GM19463 (cell line): ENCODE data around the gene PLEKHA6.
"Not testable (repeated sequence)": the region's sequence is repeated elsewhere in the genome, so short reads cannot be mapped to it uniquely, and the experiment has no call there.

ENCODE experiments used
- ATAC-seq: cut with Tn5 transposase; IDR thresholded peaks from one replicate; pipeline ENCODE4 v1.9.1; 2021; ENCODE audit warnings: mild to moderate bottlenecking, moderate library complexity; ENCODE audit not compliant: unreplicated experiment

Gene PLEKHA6

DNA sequence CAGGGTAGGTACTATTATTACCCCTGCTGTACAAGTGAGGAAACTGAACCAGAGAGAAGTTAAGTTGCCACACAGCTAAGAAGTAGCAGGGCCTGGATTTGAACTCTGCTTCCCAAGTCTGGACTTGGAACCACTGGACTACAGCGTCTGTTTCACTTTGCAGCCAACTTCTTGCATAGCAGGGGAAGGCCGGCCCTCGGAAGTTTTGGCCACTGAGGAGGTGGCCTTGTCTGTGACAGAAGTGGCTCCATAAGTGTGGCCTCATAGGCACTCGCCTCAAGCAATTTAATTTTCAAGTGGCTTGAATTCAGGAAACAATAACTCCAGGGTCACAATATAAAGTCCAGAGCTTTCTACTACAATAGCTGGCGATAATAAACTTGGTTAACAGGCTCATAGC lies 41.4 kb downstream of the PLEKHA6 start:
- ATAC-seq, result no peak

DNA sequence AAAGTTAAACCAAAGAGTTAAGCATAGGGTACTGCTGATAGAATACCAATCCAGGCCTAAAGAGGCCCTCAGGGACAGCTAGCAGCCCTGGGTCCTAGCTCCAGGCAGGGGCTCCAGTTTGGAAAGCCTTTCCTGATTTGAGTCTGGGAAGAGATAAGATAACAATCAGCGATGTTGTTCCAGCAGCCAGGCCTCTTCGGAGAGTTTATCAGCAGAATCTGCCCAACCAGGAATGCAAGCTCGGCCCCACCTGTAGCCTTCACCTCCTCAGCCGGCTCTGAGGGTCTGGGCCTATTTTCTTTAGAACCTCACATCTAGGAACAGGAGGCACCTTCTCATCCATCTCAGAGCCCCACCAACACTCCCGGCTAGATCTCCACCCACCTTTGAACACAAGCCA lies 42.6 kb downstream of the PLEKHA6 start:
- ATAC-seq, result no peak

DNA sequence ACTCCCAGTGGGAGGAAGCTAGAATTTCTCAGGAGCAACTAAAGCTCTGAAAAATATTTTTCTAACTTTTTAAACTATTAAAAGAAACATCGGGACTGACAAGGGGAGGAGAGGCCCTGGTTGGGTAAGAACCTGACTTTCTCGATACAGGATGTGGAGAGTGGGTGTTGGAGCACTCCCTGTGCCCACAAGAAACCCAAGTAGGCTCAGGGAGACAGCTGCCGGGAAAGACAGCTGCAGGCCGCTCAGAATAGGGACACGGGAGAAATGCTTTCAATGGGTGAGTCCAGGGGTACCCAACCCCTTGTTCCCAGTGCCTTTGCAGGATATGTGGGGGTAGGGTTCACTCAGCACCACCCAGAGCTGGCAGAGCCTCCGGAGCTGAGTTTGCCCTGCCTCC lies 43.6 kb downstream of the PLEKHA6 start:
- no peak for ATAC-seq

DNA sequence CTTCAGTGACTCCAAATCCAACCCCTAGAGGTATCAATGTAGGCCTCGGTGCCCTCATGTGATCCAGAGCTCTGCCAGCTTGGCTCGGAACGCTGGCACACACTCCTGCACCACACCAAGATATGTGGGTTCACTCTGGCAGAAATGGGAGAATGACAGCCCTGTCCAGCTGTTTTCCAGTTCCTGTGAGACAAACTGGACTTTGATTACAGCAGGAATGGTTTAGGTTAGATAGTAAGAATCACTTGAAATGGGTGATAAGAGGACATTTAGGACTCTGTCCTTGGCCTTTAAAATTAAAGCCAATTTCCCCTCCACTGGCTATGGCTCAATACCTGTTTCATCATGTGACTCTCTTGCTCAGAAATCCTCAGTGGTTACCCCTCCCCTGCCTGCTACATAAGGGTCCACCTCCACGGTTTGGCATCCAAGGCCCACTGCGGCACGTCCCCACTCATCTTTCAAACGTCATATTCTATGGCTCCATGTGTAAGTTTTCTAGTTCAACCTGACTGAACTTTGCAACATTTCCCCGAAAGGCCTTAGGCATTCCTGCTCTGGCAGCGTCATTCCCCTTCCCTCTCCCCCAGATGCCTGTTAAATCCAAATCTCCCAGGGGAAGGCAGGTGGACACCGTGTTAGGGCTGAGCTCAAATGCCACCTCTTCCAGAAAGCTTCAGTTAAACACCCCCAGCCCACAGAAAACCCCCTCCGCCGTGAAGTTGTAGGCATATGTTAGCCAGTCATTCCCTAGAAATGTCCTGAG lies 44.7 kb downstream of the PLEKHA6 start:
- ATAC-seq, result no peak

DNA sequence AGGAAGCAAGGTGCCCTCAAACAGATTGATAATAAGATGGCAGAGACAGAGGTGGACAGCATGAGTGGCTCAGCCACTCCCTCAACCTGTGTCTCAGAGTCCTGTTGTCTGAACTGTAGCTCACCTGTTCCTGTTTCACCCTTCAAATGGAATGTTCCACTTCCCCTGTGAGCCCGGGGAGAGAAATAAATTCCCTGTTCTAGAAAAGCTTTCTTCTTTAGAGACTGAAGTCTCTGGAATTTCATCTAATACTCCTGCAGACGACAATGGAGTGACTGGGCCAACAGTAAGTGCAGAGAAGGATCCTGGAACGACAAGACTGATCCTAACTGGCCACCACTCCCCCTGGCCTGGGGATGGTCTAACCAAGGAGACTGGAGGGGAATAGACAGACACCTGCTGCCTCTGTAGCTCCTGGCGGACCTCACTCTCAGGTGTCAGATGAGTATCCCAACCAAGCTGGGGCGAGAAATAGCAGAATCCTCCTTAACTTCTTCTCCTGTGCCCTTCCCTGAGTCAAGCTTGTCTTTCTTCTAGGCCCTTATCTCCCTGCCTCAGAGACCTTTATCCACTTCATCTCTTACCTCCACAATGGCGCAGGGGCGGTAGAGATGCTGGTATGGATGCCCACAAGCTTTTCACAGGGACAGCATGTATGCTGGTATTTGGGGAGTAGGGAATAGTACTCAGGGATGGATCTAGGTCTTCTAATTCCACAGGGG lies 45.4 kb downstream of the PLEKHA6 start:
- no peak for ATAC-seq

DNA sequence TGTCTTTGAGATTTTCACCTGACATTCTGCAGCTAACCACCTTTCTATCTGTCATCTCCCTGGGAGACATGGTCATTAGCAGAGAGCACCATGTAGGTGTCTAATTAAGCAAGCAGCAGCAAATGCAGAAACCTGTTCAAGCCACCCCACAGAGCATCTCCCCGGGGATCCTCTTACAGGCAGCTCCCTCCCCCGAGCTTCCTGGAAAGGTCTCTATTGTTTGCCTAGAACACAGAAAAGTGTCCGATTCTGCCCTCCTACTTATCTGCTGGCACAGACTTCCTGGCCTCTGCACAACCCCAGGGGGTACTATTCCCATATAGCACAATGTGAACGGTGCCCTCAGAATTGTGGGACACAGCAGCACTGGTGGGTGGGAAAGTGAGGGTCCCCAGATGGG lies 46.1 kb downstream of the PLEKHA6 start:
- no peak for ATAC-seq

DNA sequence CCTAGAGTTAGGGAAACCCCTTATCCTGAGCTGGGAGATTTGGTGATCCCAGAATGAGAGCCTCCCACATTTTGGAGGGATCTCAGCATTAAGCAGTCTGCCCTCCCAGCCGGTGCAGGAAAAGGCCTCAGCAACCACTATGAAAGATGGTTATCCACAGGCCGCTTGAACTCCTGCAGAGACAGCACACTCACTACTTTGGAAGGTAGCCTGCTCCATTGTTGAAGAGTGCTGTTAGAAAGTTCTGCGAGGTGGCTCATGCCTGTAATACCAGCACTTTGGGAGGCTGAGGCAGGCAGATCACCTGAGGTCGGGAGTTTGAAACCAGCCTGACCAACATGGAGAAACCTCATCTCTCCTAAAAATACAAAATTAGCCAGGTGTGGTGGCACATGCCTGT lies 48.8 kb downstream of the PLEKHA6 start:
- not testable (repeated sequence) for ATAC-seq

DNA sequence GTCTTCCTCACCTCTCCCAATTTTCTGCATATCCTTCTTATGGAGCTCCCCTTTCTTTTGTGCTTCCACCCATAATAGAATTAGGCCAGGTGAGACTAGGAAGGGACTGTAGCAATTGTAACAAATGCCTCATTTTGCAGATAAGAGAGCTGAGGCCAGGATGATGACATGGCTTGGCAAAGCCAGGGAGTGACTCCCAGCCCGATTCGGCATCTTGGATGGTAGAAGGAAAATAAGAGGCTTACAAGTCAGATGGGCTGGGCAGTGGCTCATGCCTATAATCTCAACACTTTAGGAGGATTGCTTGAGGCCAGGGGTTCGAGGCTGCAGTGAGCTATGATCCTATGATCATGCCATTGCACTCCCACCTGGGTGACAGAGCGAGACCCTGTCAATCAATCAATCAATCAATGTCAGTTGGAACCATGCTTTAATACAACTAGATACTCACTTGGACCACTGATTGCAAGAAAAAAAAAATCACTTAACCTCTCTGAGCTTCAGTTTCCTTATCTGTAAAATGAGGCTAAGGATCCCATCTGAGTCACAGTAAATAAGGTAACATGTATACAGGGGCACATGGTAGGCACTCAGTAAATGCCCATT lies 51.6 kb downstream of the PLEKHA6 start:
- ATAC-seq, result no peak

DNA sequence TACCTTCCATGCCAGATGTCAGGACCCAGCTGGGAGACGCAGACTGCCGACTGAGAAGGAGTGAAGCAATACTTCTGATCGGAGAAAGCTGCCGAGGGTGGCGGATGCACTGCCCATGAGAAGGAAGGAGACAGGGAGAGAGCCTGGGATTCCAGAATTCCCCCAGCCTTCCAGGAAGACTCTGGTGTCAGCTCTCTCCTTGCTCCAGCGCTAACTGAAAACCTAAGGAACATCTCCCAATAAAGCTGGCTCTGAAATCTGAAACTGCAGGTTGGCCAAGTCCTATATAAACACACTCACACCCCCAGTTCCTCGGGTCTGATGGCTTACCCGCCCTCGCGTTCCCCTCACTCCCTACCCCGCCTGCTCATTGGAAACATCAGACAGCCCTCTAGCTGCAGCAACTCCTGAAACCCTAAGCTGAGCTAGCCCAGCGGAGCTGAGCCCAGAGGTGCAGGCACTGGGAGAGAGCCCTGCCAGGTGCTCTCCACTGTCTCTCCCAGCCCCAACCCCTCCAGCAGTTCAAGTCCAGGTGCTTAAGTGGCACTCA lies 52.3 kb downstream of the PLEKHA6 start:
- ATAC-seq, result no peak

DNA sequence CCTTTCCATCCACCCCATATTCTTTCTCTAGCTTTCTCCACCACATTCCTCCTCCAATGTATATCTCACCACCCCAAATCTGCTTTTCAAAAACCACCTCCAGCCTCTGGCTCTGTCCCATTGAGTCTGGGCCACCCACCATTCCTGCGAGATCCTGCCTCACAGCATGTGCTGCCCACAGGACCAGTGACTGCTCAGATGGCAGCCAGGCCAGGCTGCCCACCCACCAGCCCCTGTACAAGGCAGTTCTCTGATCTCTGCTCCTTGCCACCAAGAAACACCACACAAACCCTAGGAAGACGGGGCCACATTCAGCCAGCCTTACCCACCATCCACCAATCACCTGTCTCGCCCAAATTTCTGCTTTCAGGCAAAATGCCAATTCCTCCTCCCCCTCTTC lies 53.7 kb downstream of the PLEKHA6 start:
- ATAC-seq, result no peak

DNA sequence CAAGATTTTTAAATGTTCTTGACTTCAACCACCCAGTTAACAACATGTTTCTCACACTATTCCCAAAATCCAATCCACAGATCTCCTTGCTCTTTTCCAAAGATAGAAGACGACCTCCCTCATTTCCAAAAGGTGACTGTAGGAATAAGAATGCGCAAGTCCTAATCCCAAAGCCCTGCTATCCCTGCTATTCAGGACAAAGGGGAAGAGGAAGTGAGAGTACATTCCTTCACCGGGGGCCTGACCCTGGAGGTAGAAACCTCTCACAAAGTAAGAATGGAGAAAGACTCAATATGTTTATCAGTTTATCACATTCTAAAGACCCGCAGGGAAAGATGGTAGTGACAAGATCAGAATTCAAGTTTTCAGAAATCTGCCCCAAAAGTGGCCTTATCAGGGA lies 55.7 kb downstream of the PLEKHA6 start:
- ATAC-seq, result no peak

DNA sequence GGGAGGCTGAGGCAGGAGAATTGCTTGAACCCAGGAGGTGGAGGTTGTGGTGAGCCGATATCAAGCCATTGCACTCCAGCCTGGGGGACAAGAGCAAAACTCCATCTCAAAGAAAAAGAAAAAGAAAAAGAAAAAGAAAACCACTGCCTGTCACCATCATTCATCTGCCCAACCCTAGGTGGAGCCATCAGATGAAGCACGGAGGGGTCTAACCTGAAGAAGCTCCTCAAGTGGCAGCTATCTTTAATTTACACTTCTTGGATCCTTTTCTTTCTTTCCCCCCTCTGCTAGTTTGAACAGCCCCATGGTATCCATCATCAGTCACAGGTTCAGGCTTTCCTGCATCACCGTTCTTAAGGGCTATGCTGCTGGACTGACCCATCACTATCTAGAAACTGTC lies 57.0 kb downstream of the PLEKHA6 start:
- ATAC-seq, result no peak

DNA sequence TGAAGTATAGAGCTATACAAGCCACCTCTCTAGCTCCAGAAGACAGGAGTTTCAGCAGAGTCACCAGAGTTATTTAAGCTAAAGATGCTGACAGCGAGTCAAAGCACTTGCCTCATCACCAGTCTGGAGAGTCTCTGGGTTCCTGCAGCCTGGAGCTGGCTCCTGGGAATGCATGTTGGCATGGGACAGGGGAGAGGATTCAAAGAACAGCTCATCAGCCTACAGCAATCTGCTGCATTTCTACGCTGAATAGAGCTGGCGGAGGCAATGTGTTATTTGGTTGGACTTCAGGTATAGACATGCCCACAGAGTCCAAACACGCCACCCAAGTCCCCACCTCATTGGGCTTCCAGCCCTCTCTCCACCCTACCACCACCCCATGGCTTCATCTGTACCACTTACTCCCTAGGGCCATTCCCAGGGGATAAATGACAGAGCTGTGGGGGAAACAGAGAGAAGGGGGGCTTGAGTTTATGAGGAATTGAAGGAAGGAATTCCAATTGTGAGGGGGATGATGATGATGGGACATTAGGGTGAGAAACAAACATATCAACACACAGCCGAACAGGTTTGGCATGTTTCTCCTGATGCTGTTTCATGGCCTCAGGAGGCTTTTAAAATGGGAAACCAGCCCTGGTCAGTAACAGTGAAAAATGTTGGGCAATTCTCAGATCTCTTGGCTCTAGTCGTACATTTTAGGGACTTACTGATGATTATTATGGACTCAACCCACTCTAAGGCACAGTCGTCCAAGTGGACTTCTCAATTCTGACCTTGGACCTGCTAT lies 58.4 kb downstream of the PLEKHA6 start:
- ATAC-seq, result no peak

DNA sequence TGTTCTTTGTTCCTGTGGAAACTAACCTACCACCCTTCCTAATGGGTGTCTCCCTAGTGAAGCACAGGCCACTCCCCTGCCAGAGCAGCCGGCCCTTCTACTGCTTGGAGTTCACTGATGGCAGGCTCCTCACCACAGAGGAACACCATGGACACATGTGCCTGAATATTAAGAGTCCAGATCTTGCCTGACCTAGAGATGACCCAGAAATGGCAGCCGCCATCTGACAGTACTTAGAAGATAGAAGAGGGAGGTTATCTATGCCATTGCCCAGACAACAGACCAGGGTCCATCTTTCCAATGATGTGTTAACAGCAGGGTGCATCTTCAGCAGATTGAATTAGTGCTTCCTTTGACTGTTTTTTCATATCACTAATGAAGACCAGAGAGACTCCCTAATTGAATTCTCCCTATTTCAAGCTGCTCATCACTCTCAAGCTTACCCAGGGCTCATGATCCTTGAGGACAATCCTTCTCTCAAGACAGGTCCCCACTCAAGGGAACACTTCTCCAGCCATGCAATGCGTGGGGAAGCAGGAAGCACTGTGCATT lies 59.8 kb downstream of the PLEKHA6 start:
- ATAC-seq, result no peak

DNA sequence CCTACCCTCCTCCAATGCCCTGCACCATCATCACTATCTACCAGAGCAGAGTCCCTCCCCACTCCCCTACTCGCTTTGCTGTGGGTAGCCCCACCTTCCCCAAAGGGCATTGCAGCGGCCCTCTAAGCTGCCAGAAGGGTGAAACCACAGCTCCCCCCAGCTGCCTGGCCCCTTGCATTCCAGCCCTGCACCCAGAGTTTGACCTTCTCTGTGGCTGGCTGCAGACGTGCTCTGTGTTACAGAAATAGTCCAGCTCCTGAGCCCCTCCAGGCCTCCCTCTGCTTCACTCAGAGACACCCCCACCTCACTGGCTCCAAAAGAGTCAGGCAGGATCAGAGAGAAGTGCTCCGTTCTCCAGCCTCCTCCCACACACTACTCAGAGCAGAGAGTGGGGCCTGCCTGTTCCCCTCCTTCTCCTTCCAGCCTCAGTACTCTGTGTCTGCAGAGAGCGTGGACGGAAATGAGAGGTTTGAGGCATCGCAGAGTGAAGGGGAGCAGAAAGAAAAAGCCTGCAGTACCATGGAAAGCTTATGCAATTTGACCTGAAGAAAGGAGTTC lies 63.2 kb downstream of the PLEKHA6 start:
- ATAC-seq, result no peak

DNA sequence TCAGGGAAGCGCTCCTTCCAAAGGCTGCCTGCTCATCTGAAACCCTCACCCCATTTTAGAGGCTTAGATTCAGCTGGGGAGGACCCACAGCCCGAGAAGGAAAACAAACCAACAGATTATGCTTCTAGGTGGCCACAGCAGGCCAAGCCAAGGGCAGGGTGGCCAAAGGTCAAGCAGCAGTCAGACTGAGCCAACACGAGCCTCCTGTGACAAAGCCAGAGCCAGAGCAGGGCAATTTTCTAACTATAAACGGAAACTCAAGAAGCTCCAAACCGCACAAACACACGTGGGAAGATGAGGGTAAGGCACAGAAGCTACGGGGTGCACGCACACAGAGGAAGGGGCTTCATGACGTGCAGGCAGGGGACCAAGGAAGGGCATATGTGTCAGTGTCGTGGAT lies 64.1 kb downstream of the PLEKHA6 start:
- ATAC-seq, result no peak

DNA sequence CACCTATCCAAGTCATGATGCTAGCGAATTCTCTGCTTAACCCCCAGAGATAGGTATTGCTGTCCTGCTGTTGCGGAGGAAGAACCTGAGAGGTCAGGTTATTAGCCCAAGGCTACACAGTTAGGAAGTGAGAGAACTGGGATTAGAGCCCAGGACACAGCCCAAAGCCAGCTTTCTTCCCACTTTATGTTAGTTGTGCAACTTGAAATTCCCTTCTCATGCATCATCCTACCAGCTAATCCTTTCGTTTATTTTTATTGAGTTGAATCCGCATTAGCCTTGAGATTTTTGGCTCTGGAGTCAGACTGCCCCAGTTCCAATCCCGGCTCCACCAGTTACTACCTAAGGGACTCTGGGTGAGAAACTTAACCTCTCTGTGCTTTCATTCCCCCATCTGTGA lies 65.4 kb downstream of the PLEKHA6 start:
- no peak for ATAC-seq

DNA sequence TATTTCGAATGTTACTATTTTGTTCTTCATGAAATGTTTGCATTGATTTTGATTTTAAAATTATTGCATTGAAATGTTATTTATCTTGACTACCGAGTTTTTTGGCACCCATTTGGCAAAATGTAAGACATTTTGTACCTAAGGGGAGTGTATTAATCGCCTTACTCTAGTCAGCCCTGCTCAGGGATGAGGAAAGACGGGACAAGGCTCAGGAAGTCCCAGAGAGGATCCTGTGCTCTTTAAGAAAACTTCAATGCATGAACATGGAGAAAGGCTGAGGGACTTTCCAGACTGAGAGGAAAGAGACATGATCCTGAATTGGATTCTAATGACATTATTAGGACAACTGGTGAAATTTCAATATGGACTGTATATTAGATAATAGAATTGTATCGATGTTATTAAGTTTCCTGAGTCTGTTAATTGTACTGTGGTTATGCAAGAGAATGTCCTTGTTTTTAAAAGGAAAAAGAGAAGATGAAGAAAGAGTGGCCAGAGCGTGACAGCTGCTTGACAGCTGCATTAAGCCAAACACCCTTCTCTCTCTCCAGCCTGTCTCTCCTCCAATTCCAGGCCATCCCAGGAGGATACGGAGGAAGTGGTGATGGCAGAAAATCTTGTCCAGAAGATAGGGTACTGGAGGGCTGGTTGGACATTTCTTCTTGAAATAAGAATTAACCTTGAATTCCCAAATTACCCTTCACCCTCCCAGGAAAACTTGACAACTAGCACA lies 66.0 kb downstream of the PLEKHA6 start:
- no peak for ATAC-seq

DNA sequence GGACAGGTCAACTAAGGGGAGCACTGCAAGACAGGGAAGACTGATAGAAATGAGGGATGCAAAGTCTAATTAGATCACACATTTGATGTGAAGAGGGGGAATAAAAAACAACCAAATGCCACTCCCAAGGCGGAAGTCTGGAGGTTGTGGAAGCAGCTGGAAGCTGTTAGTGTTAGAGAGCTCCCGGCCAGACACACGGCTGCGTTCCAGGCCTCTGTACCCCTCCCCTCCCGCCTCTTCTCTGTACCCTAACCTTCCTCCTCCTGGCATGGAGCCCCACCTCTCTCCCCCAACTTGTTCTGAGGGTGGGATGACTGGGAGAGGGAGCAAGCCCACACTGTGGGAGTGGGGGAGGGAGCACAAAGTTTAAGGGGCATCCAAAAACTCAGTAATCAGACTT lies 67.0 kb downstream of the PLEKHA6 start:
- ATAC-seq, result no peak

DNA sequence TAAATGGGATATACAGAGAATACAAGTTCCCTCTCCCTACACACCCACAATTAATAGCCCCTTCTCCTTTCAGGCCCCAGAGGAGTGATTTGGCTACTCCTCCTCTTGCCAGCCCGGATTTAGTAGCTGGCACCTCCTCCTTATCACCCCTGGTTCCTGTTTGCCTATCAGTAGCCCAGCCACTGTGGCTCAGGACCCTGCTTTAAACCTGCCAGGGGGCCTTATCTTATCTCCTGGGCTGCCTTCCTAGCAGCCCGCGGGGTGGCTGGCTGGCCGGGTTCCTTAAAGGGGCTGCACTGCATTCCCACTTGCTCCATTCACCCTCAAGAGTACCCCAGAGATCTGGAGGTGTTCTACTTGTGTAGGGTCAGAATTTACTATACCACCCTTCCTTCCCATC lies 70.4 kb downstream of the PLEKHA6 start:
- ATAC-seq, result no peak
